Upper lobe of left lung (tissue), 4 donors: ENCODE data around the gene BLACAT1.

ENCODE experiments used
- CTCF ChIP-seq, 6 experiments: fragments of 450-650 bp in 4 of 6; fragments of 200-600 bp in 2 of 6; sonication (generic) in 2 of 6; IDR thresholded peaks; one replicate each; pipeline ENCODE4 v1.5.1; 2016 to 2019; ENCODE audit warnings: antibody characterized with exemption in 6 of 6
- POLR2A ChIP-seq, 4 donors: fragments of 450-650 bp; IDR thresholded peaks; one replicate each; pipeline ENCODE4 v1.5.1; 2016 to 2017; ENCODE audit warnings: antibody characterized with exemption in 4 of 4, mild to moderate bottlenecking in 2 of 4
- POLR2AphosphoS5 ChIP-seq, 2 donors: sonication (generic); formaldehyde crosslinking; IDR thresholded peaks; one replicate each; pipeline ENCODE4 v1.5.1; 2017; ENCODE audit warnings: antibody characterized with exemption in 2 of 2

DNA sequence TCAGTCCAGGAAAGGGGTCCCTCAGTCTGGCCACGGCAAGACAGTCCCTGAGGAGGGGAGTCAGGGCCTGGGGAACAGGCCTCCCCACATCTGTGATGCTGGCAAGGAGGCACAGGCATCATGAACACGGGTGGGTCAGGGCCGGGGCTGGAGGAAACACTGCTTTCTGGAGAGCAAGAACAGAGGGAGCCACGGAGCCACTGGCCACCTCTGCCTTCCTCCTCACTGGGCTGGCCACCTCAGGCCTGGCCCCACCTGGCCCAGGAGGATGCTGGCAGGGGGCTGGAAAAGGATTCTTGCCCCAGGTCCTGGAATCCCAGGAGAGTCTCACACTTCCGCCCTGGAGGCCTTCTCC is 15.7 kb downstream of the BLACAT1 start:
- TF ChIP-seq POLR2A (IDR thresholded peaks at IDR 0.05) (no peak), CTCF (IDR thresholded peaks at IDR 0.05) (no peak), POLR2AphosphoS5 (IDR thresholded peaks at IDR 0.05) (no peak)
